Keratinocyte (primary cell): ENCODE measurements around the gene MLH1.

Experiments
- CTCF ChIP-seq, 3 experiments: IDR thresholded peaks in 1 of 3; conservative IDR thresholded peaks in 1 of 3; optimal IDR thresholded peaks in 1 of 3; 2 replicates in 2 of 3; 3 replicates in 1 of 3; pipeline versions ENCODE3 to v1.5.1; 2011; ENCODE audit warnings: low read length in 3 of 3, mild to moderate bottlenecking in 3 of 3, moderate library complexity in 2 of 3, control low read depth in 1 of 3, inconsistent platforms in 1 of 3; ENCODE audit not compliant: insufficient read depth in 2 of 3; ENCODE audit errors: extremely low read depth in 1 of 3
- EZH2 ChIP-seq: IDR thresholded peaks from one replicate; pipeline ENCODE4 v1.6.1; 2012; ENCODE audit warnings: inconsistent platforms, mild to moderate bottlenecking, low read length, moderate library complexity

- TF ChIP-seq CTCF (optimal IDR thresholded peaks at IDR 0.05 in 1 of 3, IDR thresholded peaks at IDR 0.05 in 1 of 3, conservative IDR thresholded peaks at IDR 0.05 in 1 of 3; ENCODE audit: extremely low read depth in 1 of 3, insufficient read depth in 2 of 3, low read length in 3 of 3) (no peak), EZH2 (no peak)
Measured at GRCh38 chr3:37015642-37016041, 22.3 kb downstream of the MLH1 start.
